SK-N-MC (cell line): ENCODE data around the gene TAF11L10.
"Not testable (repeated sequence)": the region's sequence is repeated elsewhere in the genome, so short reads cannot be mapped to it uniquely, and the experiment has no call there.

ENCODE experiments used
- EZH2 ChIP-seq: fragments of 200-600 bp; sonication (generic); IDR thresholded peaks from one replicate; pipeline ENCODE4 v1.6.1; 2017; ENCODE audit warnings: antibody characterized with exemption
- FOXP2 ChIP-seq: optimal IDR thresholded peaks from 2 replicates; pipeline ENCODE3; 2011; ENCODE audit warnings: mild to moderate bottlenecking, moderate library complexity; ENCODE audit not compliant: insufficient read depth; ENCODE audit errors: extremely low read length, control extremely low read depth
- POLR2AphosphoS5 ChIP-seq: IDR thresholded peaks from 2 replicates; pipeline ENCODE4 v1.6.1; 2012; ENCODE audit warnings: mild to moderate bottlenecking, low read depth, low read length, borderline replicate concordance

- not testable (repeated sequence) for TF ChIP-seq EZH2, FOXP2, POLR2AphosphoS5
Observed at GRCh38 chr5:17590860-17591259, 6.8 kb downstream of the TAF11L10 start, which contains the start of gene TAF11L8.
